Activated CD4-positive, alpha-beta memory T cell treated with anti-CD3 and anti-CD28 coated beads for 36 hours (primary cell): ENCODE results near the gene P4HB. TPM values are rescaled to one million over a fixed set of nuclear protein-coding genes. Genes with fewer than 3 reads are reported as not detected.

Experiments used
- CTCF ChIA-PET: fragments of 350-600 bp; sonication (Branson Sonifier 250); formaldehyde crosslinking; loops from one replicate; lab custom pipeline; 2021; ENCODE audit warnings: antibody characterized with exemption, inconsistent platforms; lab: Charles Lee
- POLR2A ChIA-PET: fragments of 350-600 bp; sonication (Branson Sonifier 250); formaldehyde crosslinking; loops from one replicate; lab custom pipeline; 2021; ENCODE audit warnings: antibody characterized with exemption; lab: Charles Lee
- DNase-seq: peaks from one replicate; pipeline ENCODE4 v3.0.0-alpha.2; 2020
- H3K27ac Mint-ChIP-seq: one replicate; pipeline ENCODE4 v1.8.0; 2021; ENCODE audit warnings: mixed read lengths
- H3K27me3 Mint-ChIP-seq: one replicate; pipeline ENCODE4 v1.8.0; 2021; ENCODE audit warnings: mixed read lengths
- H3K36me3 Mint-ChIP-seq: one replicate; pipeline ENCODE4 v1.8.0; 2021; ENCODE audit warnings: mixed read lengths
- H3K4me1 Mint-ChIP-seq: one replicate; pipeline ENCODE4 v1.8.0; 2021; ENCODE audit warnings: low read depth, mixed read lengths
- H3K4me3 Mint-ChIP-seq: one replicate; pipeline ENCODE4 v1.8.0; 2021; ENCODE audit warnings: mild to moderate bottlenecking, mixed read lengths
- H3K9me3 Mint-ChIP-seq: one replicate; pipeline ENCODE4 v1.8.0; 2021; ENCODE audit warnings: mixed read lengths
- intact Hi-C: fragments of 100-400 bp; cut with micrococcal nuclease; formaldehyde crosslinking; loops from one replicate; pipeline ENCODE4 v1.15.1; 2023
- total RNA-seq, 2 experiments: library from RNA; stranded (reverse); gene quantifications; one replicate each; pipeline ENCODE4 v1.2.3, GENCODE V29; 2021

P4HB gene
- total RNA-seq, 2 experiments from 2014 or later = 358 to 367 TPM

GRCh38 chr17:81865358-81865732 is 5.0 kb upstream of the P4HB start:
- H3K27ac Mint-ChIP-seq = no peak overlapping the region
- H3K9me3 Mint-ChIP-seq = no peaks in the 10 kb centered on the region
- H3K4me1 Mint-ChIP-seq = peaks cover 45% of the 10 kb centered on the region
- ChIA-PET CTCF (no interaction called here), POLR2A (interaction anchor here (1.0 to 1.4 kb wide), 2 partner anchors 32 to 46 kb away, joined by 3 to 4 read pairs; partner anchors contain the start of genes MCRIP1 and PCYT2)
- no peak for DNase-seq
- H3K4me3 Mint-ChIP-seq = no peak overlapping the region
- no peaks in the 10 kb centered on the region for H3K27me3 Mint-ChIP-seq
- H3K36me3 Mint-ChIP-seq = peaks cover 57% of the 10 kb centered on the region
- intact Hi-C loops = no loop called here

- no peak for DNase-seq
- POLR2A ChIA-PET = no interaction called here
- H3K27ac Mint-ChIP-seq = peak overlapping the region; percentile 49
- peaks cover 47% of the 10 kb centered on the region for H3K4me1 Mint-ChIP-seq
- intact Hi-C loops = no loop called here
- peaks cover 51% of the 10 kb centered on the region for H3K36me3 Mint-ChIP-seq
- CTCF ChIA-PET = no interaction called here
- no peaks in the 10 kb centered on the region for H3K9me3 Mint-ChIP-seq
- H3K27me3 Mint-ChIP-seq = no peaks in the 10 kb centered on the region
- no peak overlapping the region for H3K4me3 Mint-ChIP-seq
Measured at GRCh38 chr17:81863833-81864768, 3.8 kb upstream of the P4HB start.

- peaks cover 55% of the 10 kb centered on the region for H3K36me3 Mint-ChIP-seq
- CTCF ChIA-PET = no interaction called here
- H3K4me3 Mint-ChIP-seq = peak overlapping the region; percentile 58
- H3K9me3 Mint-ChIP-seq = no peaks in the 10 kb centered on the region
- peaks cover 55% of the 10 kb centered on the region for H3K4me1 Mint-ChIP-seq
- H3K27ac Mint-ChIP-seq = peak overlapping the region; percentile 56
- DNase-seq = no peak
- no peaks in the 10 kb centered on the region for H3K27me3 Mint-ChIP-seq
- intact Hi-C loops = no loop called here
- POLR2A ChIA-PET = no interaction called here
Measured at GRCh38 chr17:81863123-81863675, 2.9 kb upstream of the P4HB start.

- DNase-seq = peak; percentile 100
- H3K27me3 Mint-ChIP-seq = no peaks in the 10 kb centered on the region
- intact Hi-C loops = loop anchor here (1.0 to 2.0 kb wide), 7 partner anchors 10 to 346 kb away; partner anchors contain the start of genes ARHGDIA, ARL16, ASPSCR1 and CENPX
- peak overlapping the region; percentile 96 for H3K27ac Mint-ChIP-seq
- CTCF ChIA-PET = interaction anchor here (1.6 kb wide), 1 partner anchor 9 kb away, joined by 8 read pairs; no protein-coding TSS in a partner anchor
- peak overlapping the region; percentile 95 for H3K4me3 Mint-ChIP-seq
- POLR2A ChIA-PET = interaction anchor here (1.0 to 1.9 kb wide), 3 partner anchors 9 to 238 kb away, joined by 3 to 21 read pairs (median 3); partner anchors contain the start of genes ARHGDIA and MRPL12
- peaks cover 47% of the 10 kb centered on the region for H3K36me3 Mint-ChIP-seq
- H3K9me3 Mint-ChIP-seq = no peaks in the 10 kb centered on the region
- H3K4me1 Mint-ChIP-seq = peaks cover 48% of the 10 kb centered on the region
Measured at GRCh38 chr17:81860756-81861568, 627 bp upstream of the P4HB start.

- Mint-ChIP-seq H3K27ac (peak overlapping the region; percentile 79), H3K4me3 (peak overlapping the region; percentile 88), H3K4me1 (peaks cover 44% of the 10 kb centered on the region), H3K9me3 (no peaks in the 10 kb centered on the region), H3K27me3 (no peaks in the 10 kb centered on the region), H3K36me3 (peaks cover 51% of the 10 kb centered on the region)
- CTCF ChIA-PET = interaction anchor here (1.2 kb wide), 1 partner anchor 10 kb away, joined by 4 read pairs; no protein-coding TSS in a partner anchor
- POLR2A ChIA-PET = interaction anchor here (0.7 to 1.5 kb wide), 5 partner anchors 11 to 175 kb away, joined by 3 to 8 read pairs (median 4); partner anchors contain the start of genes ARL16, HGS, MCRIP1 and MRPL12
- intact Hi-C loops = no loop called here
- DNase-seq = peak; percentile 27
Measured at GRCh38 chr17:81858967-81859905, 1.1 kb downstream of the P4HB start.

- no peaks in the 10 kb centered on the region for H3K9me3 Mint-ChIP-seq
- ChIA-PET CTCF (interaction anchor here (1.2 kb wide), 1 partner anchor 11 kb away, joined by 4 read pairs; no protein-coding TSS in a partner anchor), POLR2A (interaction anchor here (1.0 to 1.5 kb wide), 3 partner anchors 12 to 25 kb away, joined by 3 to 8 read pairs (median 5); partner anchors contain the start of gene MCRIP1)
- peak overlapping the region; percentile 18 for H3K27ac Mint-ChIP-seq
- H3K27me3 Mint-ChIP-seq = no peaks in the 10 kb centered on the region
- DNase-seq = no peak
- intact Hi-C loops = no loop called here
- peaks cover 52% of the 10 kb centered on the region for H3K36me3 Mint-ChIP-seq
- peaks cover 38% of the 10 kb centered on the region for H3K4me1 Mint-ChIP-seq
- peak overlapping the region; percentile 88 for H3K4me3 Mint-ChIP-seq
Measured at GRCh38 chr17:81858170-81858966, 2.0 kb downstream of the P4HB start.

GRCh38 chr17:81854974-81855774 is 5.2 kb downstream of the P4HB start:
- H3K4me3 Mint-ChIP-seq = no peak overlapping the region
- POLR2A ChIA-PET = interaction anchor here (0.6 to 1.4 kb wide), 3 partner anchors 12 to 47 kb away, joined by 4 to 5 read pairs (median 4); partner anchors contain the start of gene NPB
- peaks cover 25% of the 10 kb centered on the region for H3K4me1 Mint-ChIP-seq
- no peaks in the 10 kb centered on the region for H3K9me3 Mint-ChIP-seq
- no peak overlapping the region for H3K27ac Mint-ChIP-seq
- peaks cover 56% of the 10 kb centered on the region for H3K36me3 Mint-ChIP-seq
- no peak for DNase-seq
- intact Hi-C loops = no loop called here
- CTCF ChIA-PET = interaction anchor here (0.6 to 1.6 kb wide), 3 partner anchors 21 to 121 kb away, joined by 3 to 4 read pairs (median 3); no protein-coding TSS in a partner anchor
- no peaks in the 10 kb centered on the region for H3K27me3 Mint-ChIP-seq

GRCh38 chr17:81852237-81852636 is 8.1 kb downstream of the P4HB start:
- H3K9me3 Mint-ChIP-seq = no peaks in the 10 kb centered on the region
- H3K27me3 Mint-ChIP-seq = no peaks in the 10 kb centered on the region
- no peak for DNase-seq
- ChIA-PET CTCF (no interaction called here), POLR2A (no interaction called here)
- H3K36me3 Mint-ChIP-seq = peaks cover 39% of the 10 kb centered on the region
- H3K4me3 Mint-ChIP-seq = no peak overlapping the region
- no peak overlapping the region for H3K27ac Mint-ChIP-seq
- H3K4me1 Mint-ChIP-seq = peaks cover under 1% of the 10 kb centered on the region
- intact Hi-C loops = no loop called here

- ChIA-PET CTCF (no interaction called here), POLR2A (interaction anchor here (0.7 kb wide), 1 partner anchor 18 kb away, joined by 3 read pairs; the partner anchor contains the start of gene MCRIP1)
- Mint-ChIP-seq H3K9me3 (no peaks in the 10 kb centered on the region), H3K36me3 (peaks cover 47% of the 10 kb centered on the region), H3K27me3 (no peaks in the 10 kb centered on the region), H3K4me3 (no peak overlapping the region), H3K4me1 (no peaks in the 10 kb centered on the region), H3K27ac (no peak overlapping the region)
- intact Hi-C loops = no loop called here
- DNase-seq = no peak
Measured at GRCh38 chr17:81851423-81851822, 8.9 kb downstream of the P4HB start.
